HG03521 (cell line): ENCODE results near the gene RPAP3.
"Not testable (repeated sequence)": the region's sequence is repeated elsewhere in the genome, so short reads cannot be mapped to it uniquely, and the experiment has no call there.

Experiments
- ATAC-seq: cut with Tn5 transposase; IDR thresholded peaks from one replicate; pipeline ENCODE4 v1.9.1; 2021; ENCODE audit warnings: mild to moderate bottlenecking, moderate library complexity; ENCODE audit not compliant: unreplicated experiment

RPAP3 gene

DNA sequence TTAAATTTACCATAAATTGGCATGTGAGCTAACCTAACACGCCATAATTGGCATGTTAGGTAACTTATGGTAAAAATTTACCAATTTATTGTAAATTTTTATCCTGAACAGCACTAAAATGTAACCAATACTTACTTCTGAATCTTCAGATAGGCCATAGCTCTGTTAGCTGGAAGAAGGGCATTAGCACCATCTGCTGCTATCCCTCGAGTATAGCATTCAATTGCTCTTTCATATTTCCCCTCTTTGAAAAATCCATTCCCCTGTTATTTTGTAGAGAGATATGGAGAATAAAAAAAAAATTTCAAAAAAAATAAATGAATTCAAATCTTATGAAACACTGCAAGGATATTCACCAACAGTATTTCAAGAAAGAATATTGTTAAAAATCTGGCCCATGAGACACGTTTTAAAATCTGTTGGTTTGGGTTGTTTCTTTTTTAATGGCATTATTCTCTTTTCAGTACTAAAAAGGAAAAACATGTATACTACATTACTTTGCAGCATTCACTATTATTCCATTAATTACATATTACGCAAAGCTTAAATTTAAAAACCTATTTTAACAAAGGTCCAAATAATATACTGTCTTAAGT, 19.1 kb downstream of the RPAP3 start:
- no peak for ATAC-seq

DNA sequence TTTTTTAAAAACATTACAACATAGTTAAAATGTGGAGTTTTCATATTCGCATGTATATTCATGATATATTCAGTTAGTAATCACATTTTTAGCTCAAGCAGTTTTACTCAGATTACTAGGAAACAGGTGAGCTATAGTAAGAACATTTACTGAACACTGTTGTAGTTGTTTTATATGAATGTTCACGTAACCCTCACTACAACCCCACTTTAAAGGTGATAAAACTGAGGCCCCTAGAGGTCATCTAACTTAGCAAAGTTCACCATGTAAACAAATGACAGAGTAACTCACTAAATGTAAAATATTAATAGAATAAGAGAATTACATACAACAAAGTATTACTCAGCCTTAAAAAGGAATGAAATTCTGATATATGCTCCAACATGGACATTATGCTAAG, 26.0 kb downstream of the RPAP3 start:
- no peak for ATAC-seq

DNA sequence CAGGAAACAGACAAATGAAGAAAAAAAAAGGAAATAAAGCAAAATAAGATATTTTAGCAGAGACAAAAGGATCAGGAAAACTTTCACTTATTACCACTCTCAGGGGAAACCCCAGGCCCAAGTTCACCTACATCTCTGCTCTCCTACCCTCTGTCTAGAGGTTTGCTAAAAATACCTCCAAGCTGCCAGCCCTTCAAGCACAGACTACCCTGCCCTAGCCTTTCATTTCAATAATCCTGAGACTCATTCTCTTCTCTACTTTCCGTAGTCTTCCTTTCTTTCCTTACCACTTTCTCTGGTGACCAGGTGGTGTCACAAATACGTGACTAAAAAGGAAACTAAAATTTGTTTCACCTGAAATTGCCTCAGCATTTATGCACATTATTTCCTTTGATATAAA, 33.8 kb downstream of the RPAP3 start:
- ATAC-seq = no peak

DNA sequence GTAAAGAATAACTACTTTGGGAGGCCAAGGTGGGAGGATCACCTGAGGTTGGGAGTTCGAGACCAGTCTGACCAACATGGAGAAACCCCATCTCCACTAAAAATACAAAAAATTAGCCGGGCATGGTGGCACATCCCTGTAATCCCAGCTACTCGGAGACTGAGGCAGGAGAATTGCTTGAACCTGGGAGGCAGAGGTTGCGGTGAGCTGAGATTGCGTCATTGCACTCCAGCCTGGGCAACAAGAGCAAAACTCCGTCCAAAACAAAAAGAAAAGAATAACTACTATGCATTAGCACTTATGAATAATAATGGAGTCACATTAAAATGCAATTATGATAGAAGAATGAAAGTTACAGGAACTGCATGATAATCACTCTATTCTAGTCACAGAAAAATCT, 37.9 kb downstream of the RPAP3 start:
- ATAC-seq = not testable (repeated sequence)

DNA sequence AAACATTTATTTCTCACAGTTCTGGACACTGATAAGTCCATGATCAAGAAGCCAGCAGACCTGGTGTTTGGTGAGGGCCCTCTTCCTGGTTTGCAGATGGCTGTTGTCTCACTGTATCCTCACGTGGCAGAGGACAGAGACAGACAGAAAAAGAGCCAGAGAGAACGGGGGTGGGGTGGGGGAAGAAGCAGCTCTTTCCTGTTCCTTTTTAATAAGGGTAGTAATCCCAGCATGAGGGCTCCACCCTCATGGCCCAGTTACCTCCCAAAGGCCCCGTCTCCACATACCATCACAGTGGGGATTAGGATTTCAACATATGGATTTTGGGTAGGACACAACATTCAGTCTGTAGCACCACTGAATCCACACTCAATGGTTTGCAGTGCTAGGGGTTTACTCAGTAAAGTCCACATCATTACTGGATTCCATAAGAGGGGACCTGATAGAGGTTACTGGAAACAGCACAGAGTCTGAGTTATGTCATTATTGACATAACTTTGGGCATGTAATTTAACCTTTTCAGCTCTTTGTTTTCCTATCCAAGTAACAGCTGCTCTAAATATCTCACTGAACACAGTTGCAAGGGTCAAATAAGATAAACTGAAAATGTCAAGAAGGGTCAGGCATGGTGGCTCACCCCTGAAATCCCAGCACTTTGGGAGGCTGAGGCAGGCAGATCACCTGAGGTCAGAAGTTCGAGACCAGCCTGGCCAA, 53.2 kb downstream of the RPAP3 start:
- no peak for ATAC-seq

DNA sequence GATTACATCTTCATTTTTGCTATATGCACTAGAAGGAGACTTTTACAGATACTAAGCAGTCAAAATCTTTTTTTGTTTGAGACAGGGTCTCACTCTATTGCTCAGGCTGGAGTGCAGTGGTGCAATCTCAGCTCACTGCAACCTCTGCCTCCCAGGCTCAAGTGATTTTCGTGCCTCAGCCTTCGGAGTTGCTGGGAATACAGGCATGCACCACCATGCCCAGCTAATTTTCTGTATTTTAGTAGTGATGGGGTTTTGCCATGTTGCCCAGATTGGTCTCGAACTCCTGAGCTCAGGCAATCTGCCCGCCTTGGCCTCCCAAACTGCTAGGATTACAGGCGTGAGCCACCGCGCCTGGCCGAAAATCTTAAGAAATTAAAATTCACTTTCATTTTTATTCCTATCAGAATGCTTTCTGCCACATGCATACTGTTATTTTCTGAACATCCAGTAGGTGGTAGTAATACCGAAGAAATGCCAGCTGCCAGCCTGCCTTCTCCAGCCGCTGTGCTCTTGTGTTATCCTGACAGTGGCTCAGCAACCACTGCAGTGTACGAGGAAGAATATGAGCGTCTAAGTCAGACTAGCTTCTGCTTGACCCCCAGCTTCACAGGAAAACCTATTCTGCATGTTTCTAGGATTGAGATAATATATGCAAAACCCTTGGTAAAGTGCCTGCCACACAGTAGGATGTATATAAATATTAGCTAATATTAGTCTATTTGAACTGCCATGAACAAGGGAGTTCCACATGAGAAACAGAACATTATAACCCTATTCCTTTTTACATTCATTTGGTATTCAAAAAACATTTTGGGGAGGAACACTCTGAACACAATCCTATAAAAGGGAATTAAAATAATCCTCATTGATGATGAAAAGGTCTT, 54.2 kb downstream of the RPAP3 start:
- ATAC-seq = peak; percentile 55

DNA sequence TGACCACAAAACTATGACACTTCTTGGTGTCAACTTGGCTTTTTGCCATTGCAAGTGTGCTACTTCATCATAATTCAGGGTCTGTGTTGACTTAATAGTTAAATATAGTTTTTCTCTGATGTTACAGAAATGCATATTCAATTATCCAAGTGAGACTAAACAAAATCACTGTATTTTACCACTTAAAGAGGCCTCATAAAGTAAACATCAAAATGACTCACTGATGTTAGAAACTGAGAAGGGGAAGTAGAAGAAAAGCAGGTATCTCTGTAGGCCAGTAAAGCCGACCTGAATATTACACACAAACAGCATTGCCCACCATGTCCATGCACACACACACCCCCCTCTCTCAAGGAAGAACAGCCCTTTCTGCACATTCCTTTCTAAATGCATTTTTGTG, 55.4 kb downstream of the RPAP3 start:
- ATAC-seq = peak; percentile 64

DNA sequence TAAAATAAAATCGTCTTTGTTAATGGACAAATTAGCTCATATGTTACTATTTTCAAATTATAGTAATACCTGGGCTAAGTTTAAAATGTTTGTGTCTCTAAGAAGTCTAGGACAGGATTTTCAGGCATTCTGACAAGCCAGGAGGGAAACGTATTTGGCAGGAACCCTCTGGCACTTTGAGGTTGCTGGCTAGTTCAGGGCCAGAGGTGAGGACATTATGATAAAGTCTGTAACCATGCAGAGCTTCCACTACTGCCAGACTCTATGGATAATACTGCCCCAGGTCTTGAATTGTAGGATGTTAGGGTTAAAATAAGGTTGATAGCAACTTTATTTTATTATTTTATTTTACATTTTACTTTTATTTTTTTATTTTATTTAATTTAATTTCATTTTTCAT, 56.4 kb downstream of the RPAP3 start:
- ATAC-seq = no peak

DNA sequence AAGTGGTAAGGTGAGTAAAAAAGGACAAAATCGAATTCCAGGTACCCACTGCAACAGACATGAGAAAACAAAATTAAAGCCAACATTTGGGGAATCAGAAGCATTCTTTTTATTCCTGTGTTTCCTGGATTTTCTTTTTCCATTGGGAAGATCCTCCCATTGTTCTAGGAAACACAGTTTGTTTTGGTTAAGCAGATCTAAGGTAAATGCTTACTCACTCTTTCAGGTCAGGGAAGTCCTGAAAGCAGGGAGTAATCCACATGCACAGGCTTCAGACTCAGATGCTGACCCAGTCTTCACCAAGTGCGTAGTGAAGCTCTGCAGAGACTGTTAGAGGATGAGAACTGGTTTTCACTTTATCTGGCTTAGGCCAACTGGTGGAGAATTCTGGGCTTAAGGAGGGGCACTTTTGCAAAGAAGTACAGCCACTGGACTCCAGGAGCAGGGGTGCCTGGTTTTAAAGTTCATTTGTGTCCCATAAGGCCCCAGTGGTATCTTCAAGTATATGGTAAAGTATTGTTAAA, 57.7 kb downstream of the RPAP3 start:
- ATAC-seq = no peak

DNA sequence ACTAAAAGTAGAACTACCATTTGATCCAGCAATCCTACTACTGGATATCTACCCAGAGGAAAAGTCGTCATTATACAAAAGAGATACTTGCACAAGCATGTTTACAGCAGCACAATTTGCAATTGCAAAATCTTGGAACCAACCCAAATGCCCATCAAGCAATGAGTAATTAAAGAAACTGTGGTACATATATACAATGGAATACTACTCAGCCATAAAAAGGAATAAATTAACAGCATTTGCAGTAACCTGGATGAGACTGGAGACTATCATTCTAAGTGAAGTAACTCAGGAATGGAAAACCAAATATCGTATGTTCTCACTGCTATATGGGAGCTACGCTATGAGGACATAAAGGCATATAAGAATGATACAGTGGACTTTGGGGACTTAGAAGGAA, 63.5 kb downstream of the RPAP3 start:
- not testable (repeated sequence) for ATAC-seq

DNA sequence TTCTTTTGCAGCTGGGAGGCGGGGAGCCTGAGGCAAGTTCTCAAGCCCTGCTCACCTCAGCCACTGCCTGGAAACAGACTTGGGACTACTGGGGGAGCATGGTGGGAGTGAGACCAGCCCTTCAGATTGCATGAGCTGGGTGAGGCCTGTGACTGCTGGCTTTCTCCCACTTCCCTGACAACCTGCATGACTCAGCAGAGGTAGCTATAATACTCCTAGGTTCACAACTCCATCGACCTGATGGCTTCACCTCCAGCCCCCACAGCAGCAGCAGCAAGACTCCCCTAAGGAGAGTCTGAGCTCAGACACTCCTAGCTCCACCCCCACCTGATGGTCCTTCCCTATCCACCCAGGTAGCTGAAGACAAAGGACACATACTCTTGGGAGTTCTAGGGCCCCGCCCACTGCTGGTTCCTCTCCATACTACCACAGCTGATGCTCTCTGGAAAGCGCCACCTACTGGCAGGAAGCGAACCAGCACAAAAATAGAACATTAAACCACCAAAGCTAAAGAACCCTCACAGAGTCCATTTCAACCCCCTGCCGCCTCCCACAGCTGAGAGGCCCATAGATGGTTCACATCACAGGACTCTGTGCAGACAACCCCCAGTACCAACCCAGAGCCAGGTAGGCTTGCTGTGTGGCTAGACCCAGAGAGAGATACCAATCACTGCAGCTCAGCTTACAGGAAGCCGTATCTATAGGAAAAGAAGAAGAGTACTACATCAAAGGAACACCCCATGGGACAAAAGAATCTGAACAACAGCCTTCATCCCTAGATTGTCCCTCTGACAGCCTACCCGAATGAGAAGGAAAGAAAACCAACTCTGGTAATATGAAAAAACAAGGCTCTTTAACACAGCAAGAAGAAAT, 68.7 kb downstream of the RPAP3 start:
- no peak for ATAC-seq

DNA sequence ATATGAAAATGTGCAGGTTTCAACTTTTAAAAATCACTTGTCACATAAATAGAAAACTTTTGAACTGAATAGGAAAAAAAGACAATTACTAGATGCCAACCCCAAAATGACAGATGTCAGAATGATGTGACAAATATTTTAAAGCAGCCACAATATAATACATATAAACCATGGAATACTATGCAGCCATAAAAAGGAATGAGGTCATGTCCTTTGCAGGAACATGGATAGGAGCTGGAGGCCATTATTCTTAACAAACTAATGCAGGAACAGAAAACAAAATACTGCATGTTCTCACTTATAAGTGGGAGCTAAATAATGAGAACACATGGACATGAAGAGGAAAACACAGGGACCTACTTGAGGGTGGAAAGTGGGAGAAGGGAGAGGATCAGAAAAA, 70.1 kb downstream of the RPAP3 start:
- not testable (repeated sequence) for ATAC-seq

DNA sequence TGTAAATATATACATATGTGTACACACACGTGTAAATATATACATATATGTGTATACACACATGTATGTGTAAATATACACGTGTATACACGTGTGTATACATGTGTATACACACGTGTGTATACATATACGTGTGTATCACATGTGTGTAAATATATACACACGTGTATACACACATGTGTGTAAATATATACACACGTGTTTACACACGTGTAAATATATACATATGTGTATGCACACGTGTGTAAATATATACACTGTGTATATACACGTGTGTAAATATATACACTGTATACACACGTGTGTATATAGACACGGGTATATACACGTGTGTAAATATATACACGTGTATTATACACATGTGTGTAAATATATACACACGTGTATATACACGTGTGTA, 71.7 kb downstream of the RPAP3 start:
- no peak for ATAC-seq

DNA sequence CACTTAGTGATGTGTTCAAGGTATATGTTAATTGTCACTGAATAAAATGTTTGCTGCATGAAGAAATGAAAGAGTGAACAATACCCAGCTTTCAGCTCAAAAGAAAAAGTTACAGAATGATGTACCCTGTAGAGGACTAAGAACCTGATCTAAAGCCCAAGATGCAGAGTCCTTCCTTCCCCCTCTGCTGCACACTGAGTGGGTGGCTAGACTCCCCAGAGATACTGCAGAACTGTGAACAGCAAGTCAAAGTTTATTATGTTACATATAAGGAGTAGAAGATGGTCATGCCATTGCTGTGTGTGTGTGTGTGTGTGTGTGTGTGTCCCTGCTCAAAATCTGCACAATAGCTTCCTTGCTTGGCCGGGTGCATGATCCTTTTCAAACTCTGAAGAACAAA, 83.9 kb downstream of the RPAP3 start:
- ATAC-seq = no peak

DNA sequence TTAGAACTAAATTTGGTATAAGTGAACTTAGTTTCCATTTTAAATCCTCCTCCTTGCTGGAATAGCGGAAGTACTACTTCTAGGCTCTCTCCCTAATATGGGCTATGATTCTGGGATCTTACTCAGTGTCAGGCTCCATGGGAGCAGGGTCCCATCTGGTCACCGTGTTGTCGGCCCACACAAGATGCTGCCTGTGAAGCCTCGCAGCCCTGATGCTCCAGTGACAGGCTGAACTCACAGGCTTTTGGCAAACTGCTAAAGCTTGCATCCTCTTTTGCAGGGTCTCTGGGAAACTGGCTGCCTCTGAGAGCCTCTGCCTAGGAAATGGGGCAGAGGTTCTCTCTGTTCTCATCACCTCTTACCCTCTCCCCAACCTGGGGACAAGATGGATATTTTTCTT, 88.4 kb downstream of the RPAP3 start:
- ATAC-seq = no peak

DNA sequence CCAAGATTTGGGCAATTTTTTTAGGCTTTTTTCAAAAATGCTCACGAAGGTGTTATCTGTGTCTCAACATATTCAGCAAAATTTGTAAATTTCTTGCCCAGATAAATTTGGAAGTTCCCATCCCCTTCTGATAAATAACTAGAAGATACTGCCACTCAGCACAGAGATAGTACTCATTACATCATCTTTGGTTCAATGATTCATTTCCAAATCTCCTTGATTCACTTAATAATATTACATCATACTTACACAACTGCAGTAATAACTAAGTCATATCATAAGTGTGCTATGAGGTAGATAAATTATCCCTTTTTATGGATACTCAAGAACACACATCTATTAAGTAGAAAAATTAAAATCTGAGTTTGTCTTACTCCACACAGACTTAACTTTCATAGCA, 89.4 kb downstream of the RPAP3 start:
- no peak for ATAC-seq

DNA sequence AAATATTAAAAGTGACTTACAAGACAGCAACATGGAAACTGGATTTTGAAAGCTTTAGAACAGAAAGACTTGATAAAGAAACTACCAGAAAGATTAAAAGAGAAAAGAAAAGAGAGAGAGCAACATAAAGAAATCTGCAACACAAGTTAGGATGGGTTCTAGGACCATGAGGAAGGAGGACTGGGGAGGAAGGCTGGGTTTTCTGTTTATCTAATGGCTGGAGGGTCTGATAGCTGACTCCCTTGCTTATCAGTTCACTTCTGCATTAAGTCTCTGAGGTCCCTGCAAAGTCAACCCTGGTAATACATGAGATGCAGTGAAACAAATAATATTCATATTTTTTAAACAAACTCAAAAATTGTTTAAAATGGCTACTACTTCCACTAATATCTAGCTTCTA, 90.1 kb downstream of the RPAP3 start:
- ATAC-seq = no peak

DNA sequence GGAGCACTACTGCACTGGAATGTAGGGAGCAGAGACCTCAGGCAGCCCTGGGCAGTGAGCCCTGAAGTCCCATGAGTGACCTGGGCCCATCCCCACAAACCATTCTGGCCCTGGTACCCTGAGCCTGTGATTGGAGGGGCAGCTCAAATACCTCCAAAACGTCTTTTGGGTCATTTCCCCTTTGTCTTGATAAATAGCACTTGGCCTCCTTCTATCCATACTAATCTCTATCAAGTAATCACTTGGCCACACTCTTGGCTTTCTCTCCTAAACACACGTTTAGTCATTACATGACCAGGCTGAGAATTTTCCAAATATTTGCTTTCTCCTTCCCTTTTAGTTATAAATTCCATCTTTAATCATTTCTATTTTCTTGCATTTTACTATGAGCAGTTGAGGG, 91.3 kb downstream of the RPAP3 start:
- ATAC-seq = no peak

DNA sequence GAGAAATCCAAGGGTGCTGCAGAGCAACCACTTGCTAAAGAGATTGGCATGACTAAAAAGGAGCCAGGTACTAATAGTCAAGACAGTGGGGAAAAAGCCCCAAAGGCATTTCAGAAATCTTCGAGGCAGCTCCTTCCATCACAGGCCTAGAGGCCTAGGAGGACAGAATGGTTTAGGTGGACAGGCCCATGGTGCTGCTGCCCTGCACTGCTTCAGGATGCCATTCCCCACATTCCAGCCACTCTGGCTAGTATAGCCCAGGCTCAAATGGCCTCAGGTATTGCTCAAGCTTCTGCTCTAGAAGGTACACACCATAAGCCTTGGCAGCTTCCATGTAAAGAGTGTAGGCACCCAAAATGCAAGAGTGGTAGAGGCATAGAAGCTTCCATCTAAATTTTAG, 92.9 kb downstream of the RPAP3 start:
- ATAC-seq = no peak

DNA sequence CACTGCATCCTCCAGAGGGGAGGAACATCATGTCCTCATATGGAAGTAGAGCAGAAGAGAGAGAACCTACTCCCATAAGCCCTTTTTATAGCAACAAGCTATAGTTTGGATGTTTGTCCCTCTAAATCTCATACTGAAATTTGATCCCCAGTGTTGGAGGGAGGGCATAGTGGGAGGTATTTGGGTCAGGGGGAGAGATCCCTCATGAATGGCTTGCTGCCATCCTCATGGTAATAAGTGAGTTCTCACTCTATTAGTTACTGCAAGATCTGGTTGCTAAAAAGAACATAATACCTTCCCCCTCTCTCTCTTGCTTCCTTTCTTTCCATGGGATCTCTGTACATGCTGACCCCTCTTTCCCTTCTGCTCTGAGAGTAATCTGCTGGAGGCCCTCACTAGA, 93.9 kb downstream of the RPAP3 start:
- no peak for ATAC-seq
